WTC11 (cell line): Measurements from ENCODE around the gene GBF1.

Source experiments
- ATF2 ChIP-seq: sonication (generic); formaldehyde crosslinking; IDR thresholded peaks from 2 replicates; pipeline ENCODE4 v1.8.1; 2022; ENCODE audit warnings: low read depth, missing genetic modification reagents, borderline replicate concordance
- CREB1 ChIP-seq: sonication (generic); formaldehyde crosslinking; IDR thresholded peaks from 2 replicates; pipeline ENCODE4 v1.8.0; 2023; ENCODE audit warnings: mild to moderate bottlenecking, missing genetic modification reagents
- CTCF ChIP-seq: fragments of 200-600 bp; IDR thresholded peaks from 2 replicates; pipeline ENCODE4 v1.8.0; 2022; ENCODE audit warnings: antibody characterized with exemption
- E2F1 ChIP-seq: sonication (generic); formaldehyde crosslinking; IDR thresholded peaks from 2 replicates; pipeline ENCODE4 v1.8.0; 2022; ENCODE audit warnings: mild to moderate bottlenecking, missing genetic modification reagents
- ESRRA ChIP-seq: sonication (generic); formaldehyde crosslinking; IDR thresholded peaks from 2 replicates; pipeline ENCODE4 v1.8.1; 2022; ENCODE audit warnings: mild to moderate bottlenecking, missing genetic modification reagents, borderline replicate concordance
- GTF2I ChIP-seq: fragments of 250-450 bp; sonication (Bioruptor Pico); conservative IDR thresholded peaks from 2 replicates; pipeline ENCODE4 v1.4.0; 2021; ENCODE audit warnings: mild to moderate bottlenecking
- IRF1 ChIP-seq: sonication (generic); formaldehyde crosslinking; IDR thresholded peaks from 2 replicates; pipeline ENCODE4 v1.8.0; 2023; ENCODE audit warnings: missing genetic modification reagents
- MAX ChIP-seq: sonication (generic); formaldehyde crosslinking; IDR thresholded peaks from 2 replicates; pipeline ENCODE4 v1.8.0; 2022; ENCODE audit warnings: mild to moderate bottlenecking, missing genetic modification reagents
- NR3C1 ChIP-seq: sonication (generic); formaldehyde crosslinking; conservative IDR thresholded peaks from 2 replicates; pipeline ENCODE4 v1.8.1; 2023; ENCODE audit warnings: low read depth, mild to moderate bottlenecking, missing genetic modification reagents
- TP53 ChIP-seq: sonication (generic); formaldehyde crosslinking; IDR thresholded peaks from 2 replicates; pipeline ENCODE4 v1.8.1; 2023; ENCODE audit warnings: mild to moderate bottlenecking, missing genetic modification reagents
- ZBTB21 ChIP-seq: sonication (generic); formaldehyde crosslinking; IDR thresholded peaks from 2 replicates; pipeline ENCODE4 v1.8.1; 2023; ENCODE audit warnings: mild to moderate bottlenecking, missing genetic modification reagents, borderline replicate concordance
- ZNF121 ChIP-seq: sonication (generic); formaldehyde crosslinking; IDR thresholded peaks from 2 replicates; pipeline ENCODE4 v1.8.0; 2023; ENCODE audit warnings: missing genetic modification reagents
- ZNF317 ChIP-seq: sonication (generic); formaldehyde crosslinking; IDR thresholded peaks from 2 replicates; pipeline ENCODE4 v1.8.1; 2023; ENCODE audit warnings: low read depth, mild to moderate bottlenecking, moderate library complexity, missing genetic modification reagents, borderline replicate concordance
- ZNF396 ChIP-seq: fragments of 250-450 bp; sonication (Bioruptor Pico); IDR thresholded peaks from 2 replicates; pipeline ENCODE4 v1.8.0; 2021; ENCODE audit warnings: mild to moderate bottlenecking, moderate library complexity, borderline replicate concordance

- TF ChIP-seq ZNF396 (CRISPR knock-in tag) (no peak), ATF2 (CRISPR knock-in tag) (no peak), E2F1 (CRISPR knock-in tag) (no peak), ZNF317 (CRISPR knock-in tag) (no peak), CTCF (no peak), ZNF121 (CRISPR knock-in tag) (no peak), TP53 (CRISPR knock-in tag) (no peak), IRF1 (CRISPR knock-in tag) (no peak), GTF2I (CRISPR knock-in tag) (no peak), ZBTB21 (CRISPR knock-in tag) (no peak), CREB1 (CRISPR knock-in tag) (no peak), ESRRA (no peak), NR3C1 (CRISPR knock-in tag) (no peak), MAX (CRISPR knock-in tag) (no peak)
Observed at GRCh38 chr10:102287538-102287937, 42.2 kb downstream of the GBF1 start.
